Esophagus (tissue), 2 donors: ENCODE data around the gene TSPAN11. TPM values are rescaled to one million over a fixed set of nuclear protein-coding genes. Genes with fewer than 3 reads are reported as not detected.

Source experiments
- H3K27ac ChIP-seq, 2 donors: one replicate each; pipeline ENCODE4 v1.5.1; 2013; ENCODE audit warnings: low read depth in 2 of 2, mild to moderate bottlenecking in 2 of 2, inconsistent platforms in 1 of 2, low read length in 1 of 2, moderate library complexity in 1 of 2
- H3K27me3 ChIP-seq, 2 donors: one replicate each; pipeline ENCODE4 v1.6.1; 2013; ENCODE audit warnings: low read length in 2 of 2, control low read depth in 1 of 2, mild to moderate bottlenecking in 1 of 2; ENCODE audit not compliant: insufficient read depth in 2 of 2, control insufficient read depth in 1 of 2
- H3K36me3 ChIP-seq, 2 donors: one replicate each; pipeline ENCODE4 v1.6.1; 2013; ENCODE audit warnings: low read length in 1 of 2; ENCODE audit not compliant: control insufficient read depth in 2 of 2, insufficient read depth in 2 of 2
- H3K4me1 ChIP-seq, 2 donors: one replicate each; pipeline ENCODE4 v1.6.1; 2013; ENCODE audit warnings: low read length in 1 of 2; ENCODE audit not compliant: control insufficient read depth in 2 of 2, insufficient read depth in 2 of 2
- H3K4me3 ChIP-seq, 2 donors: one replicate each; pipeline ENCODE4 v1.5.1; 2013; ENCODE audit warnings: low read length in 2 of 2, mild to moderate bottlenecking in 2 of 2, low read depth in 1 of 2, moderate library complexity in 1 of 2
- H3K9me3 ChIP-seq, 2 donors: one replicate each; pipeline ENCODE4 v1.6.1; 2013; ENCODE audit warnings: mild to moderate bottlenecking in 2 of 2, low read depth in 1 of 2, low read length in 1 of 2, moderate library complexity in 1 of 2; ENCODE audit not compliant: control insufficient read depth in 2 of 2, insufficient read depth in 1 of 2
- WGBS, 2 donors: extraction: QIAGEN DNeasy Blood & Tissue Kit; methylation state at CpG; one replicate each; pipeline ENCODE4 v1.1.7; 2013; 5-methylcytosine and 5-hydroxymethylcytosine counted together
- polyA plus RNA-seq, 2 donors: library from polyadenylated mRNA; stranded (reverse); fragments of 200-250 nt; gene quantifications; one replicate each; pipeline ENCODE4 v1.2.3, GENCODE V29; 2013
- donor health status: healthy with polysubstance abuse.
- donor health status: Bipolar disorder and iron deficiency.

Gene TSPAN11
- polyA plus RNA-seq, 2 donors: 0.29 to 0.42 TPM

DNA sequence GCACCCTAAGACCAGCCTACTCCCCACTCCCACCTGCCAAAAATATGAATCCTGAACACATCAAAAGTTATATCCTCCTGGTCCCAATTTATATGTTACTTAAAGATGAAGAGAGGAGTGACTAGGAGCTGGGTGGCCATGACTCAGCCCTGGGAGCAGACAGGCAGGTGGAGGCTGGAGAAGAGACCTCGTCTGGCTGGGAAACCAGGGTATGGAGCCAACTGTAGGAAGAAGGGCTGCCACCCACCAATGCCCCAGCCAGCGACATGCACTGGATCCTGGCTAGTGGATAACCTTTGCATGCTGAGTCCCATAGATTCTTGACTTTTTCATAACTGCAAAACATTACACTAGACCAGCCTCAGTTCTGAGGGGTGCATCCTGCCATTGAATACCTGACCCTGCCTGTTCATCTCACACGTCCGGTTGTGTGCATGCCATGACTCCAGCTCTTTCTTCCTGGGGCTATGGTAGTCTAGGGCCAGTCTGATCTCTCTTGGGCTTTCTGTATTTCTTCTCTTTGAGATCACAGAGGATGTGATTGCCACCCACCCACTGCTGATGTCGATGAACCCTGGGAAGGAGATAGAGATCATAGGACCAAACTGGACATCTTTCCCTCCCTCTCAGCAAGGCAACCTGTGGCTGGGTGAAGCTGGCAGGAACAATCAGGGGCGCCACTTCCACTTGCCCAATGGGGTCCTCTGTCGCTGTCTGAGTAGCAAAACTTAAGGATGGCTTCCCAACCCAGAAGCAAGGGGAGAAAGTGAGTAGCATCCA lies 77.5 kb downstream of the TSPAN11 start:
- H3K27ac ChIP-seq: no peak overlapping the region
- H3K4me1 ChIP-seq: peaks cover 0 to 3% of the 10 kb centered on the region in 2 donors
- H3K9me3 ChIP-seq: no peaks in the 10 kb centered on the region
- WGBS, 2 donors: 92% methylated on average over 7 of the region's 7 CpGs
- H3K4me3 ChIP-seq: no peak overlapping the region
- H3K27me3 ChIP-seq: no peaks in the 10 kb centered on the region
- H3K36me3 ChIP-seq: no peaks in the 10 kb centered on the region

- Histone ChIP-seq H3K36me3 (no peaks in the 10 kb centered on the region), H3K4me3 (no peak overlapping the region), H3K27me3 (no peaks in the 10 kb centered on the region), H3K27ac (no peak overlapping the region), H3K4me1 (peaks cover 0 to 3% of the 10 kb centered on the region in 2 donors), H3K9me3 (no peaks in the 10 kb centered on the region)
- 92 to 97% methylated on average over 5 of the region's 5 CpGs for WGBS, 2 donors
These were observed 78.1 kb downstream of the TSPAN11 start for GRCh38 chr12:31004666-31005065.

- H3K4me3 ChIP-seq: no peak overlapping the region
- whole genome bisulfite sequencing, 2 donors: 92 to 94% methylated on average over 15 of the region's 15 CpGs
- no peaks in the 10 kb centered on the region for H3K9me3 ChIP-seq
- H3K4me1 ChIP-seq: peaks cover 0 to 3% of the 10 kb centered on the region in 2 donors
- no peaks in the 10 kb centered on the region for H3K36me3 ChIP-seq
- H3K27me3 ChIP-seq: no peaks in the 10 kb centered on the region
- no peak overlapping the region for H3K27ac ChIP-seq
These were observed 78.9 kb downstream of the TSPAN11 start for GRCh38 chr12:31005256-31005943.

DNA sequence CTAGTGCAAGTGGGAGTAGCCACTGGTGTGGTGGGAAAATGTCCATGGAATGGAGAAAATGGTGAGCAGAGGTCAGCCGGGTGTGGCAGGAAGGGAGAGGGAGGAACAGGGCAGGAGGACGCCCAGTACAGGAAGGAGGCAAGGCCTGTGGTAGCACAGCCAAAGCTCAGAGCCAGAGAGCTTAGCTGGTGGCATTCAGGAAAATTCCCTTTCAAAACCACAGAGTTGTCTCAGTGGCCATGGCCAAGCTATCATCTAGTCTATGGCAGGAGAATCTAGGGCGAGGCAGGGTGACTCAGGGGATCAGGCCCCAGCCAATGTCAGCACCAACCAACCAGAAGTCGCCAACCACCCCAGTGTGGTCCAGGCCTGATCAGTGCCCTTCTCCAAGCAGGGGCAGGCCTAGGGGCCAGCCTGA lies 79.4 kb downstream of the TSPAN11 start:
- Histone ChIP-seq H3K4me3 (no peak overlapping the region), H3K36me3 (no peaks in the 10 kb centered on the region), H3K4me1 (peaks cover 0 to 3% of the 10 kb centered on the region in 2 donors), H3K27me3 (no peaks in the 10 kb centered on the region), H3K9me3 (no peaks in the 10 kb centered on the region), H3K27ac (no peak overlapping the region)
- WGBS, 2 donors: 70 to 84% methylated on average over 4 of the region's 4 CpGs

GRCh38 chr12:31006416-31007152 lies 80.0 kb downstream of the TSPAN11 start:
- peaks cover 0 to 3% of the 10 kb centered on the region in 2 donors for H3K4me1 ChIP-seq
- no peak overlapping the region for H3K27ac ChIP-seq
- H3K27me3 ChIP-seq: no peaks in the 10 kb centered on the region
- WGBS, 2 donors: 91 to 94% methylated on average over 9 of the region's 9 CpGs
- no peak overlapping the region for H3K4me3 ChIP-seq
- no peaks in the 10 kb centered on the region for H3K9me3 ChIP-seq
- no peaks in the 10 kb centered on the region for H3K36me3 ChIP-seq

GRCh38 chr12:31007153-31007495 lies 80.6 kb downstream of the TSPAN11 start:
- no peaks in the 10 kb centered on the region for H3K27me3 ChIP-seq
- no peaks in the 10 kb centered on the region for H3K36me3 ChIP-seq
- no peak overlapping the region for H3K4me3 ChIP-seq
- H3K9me3 ChIP-seq: no peaks in the 10 kb centered on the region
- peaks cover 0 to 3% of the 10 kb centered on the region in 2 donors for H3K4me1 ChIP-seq
- 81 to 85% methylated on average over 3 of the region's 3 CpGs for WGBS, 2 donors
- H3K27ac ChIP-seq: no peak overlapping the region

DNA sequence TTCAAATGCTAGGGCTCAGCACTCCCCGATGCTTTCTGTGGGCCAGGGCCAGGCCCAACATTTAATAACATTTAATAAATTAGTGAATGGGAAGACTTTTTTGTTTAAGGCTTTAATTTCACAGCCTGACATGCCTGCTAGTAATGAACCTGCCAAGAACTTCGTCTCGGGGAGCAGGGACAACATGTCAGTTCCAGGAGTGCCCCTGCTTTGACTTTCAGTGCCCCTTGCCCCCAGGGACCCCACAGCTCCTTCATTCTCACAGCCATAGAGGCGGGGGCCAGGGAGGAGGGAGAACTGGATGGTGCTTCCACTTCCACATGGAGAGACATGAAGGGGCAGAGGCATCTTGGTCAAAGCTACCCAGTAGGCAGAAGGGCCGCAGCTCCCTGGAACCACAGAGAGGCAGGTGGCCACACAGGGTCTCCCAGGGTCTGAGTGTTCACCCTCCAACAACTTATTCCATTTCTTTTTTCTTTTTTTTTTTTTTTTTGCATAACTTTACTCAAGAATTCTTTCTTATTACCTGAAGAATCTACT lies 81.2 kb downstream of the TSPAN11 start:
- H3K27ac ChIP-seq: no peak overlapping the region
- no peaks in the 10 kb centered on the region for H3K27me3 ChIP-seq
- no peaks in the 10 kb centered on the region for H3K36me3 ChIP-seq
- no peaks in the 10 kb centered on the region for H3K9me3 ChIP-seq
- WGBS, 2 donors: 71 to 74% methylated on average over 5 of the region's 5 CpGs
- H3K4me3 ChIP-seq: no peak overlapping the region
- peaks cover 0 to 3% of the 10 kb centered on the region in 2 donors for H3K4me1 ChIP-seq

GRCh38 chr12:31008241-31008761 lies 81.8 kb downstream of the TSPAN11 start:
- 76 to 90% methylated on average over 6 of the region's 6 CpGs for WGBS, 2 donors
- Histone ChIP-seq H3K4me3 (no peak overlapping the region), H3K9me3 (no peaks in the 10 kb centered on the region), H3K27ac (no peak overlapping the region), H3K27me3 (no peaks in the 10 kb centered on the region), H3K4me1 (peaks cover 0 to 3% of the 10 kb centered on the region in 2 donors), H3K36me3 (no peaks in the 10 kb centered on the region)
